Esophagus squamous epithelium (tissue), 4 donors: Measurements from ENCODE around the gene SSR4.

Source experiments
- POLR2A ChIP-seq, 4 donors: fragments of 450-650 bp; IDR thresholded peaks; one replicate each; pipeline ENCODE4 v1.6.1; 2017; ENCODE audit warnings: antibody characterized with exemption in 4 of 4, mild to moderate bottlenecking in 4 of 4, moderate library complexity in 3 of 4
- TF ChIP-seq, protein P1 (sequence below), 6 experiments: fragments of 450-650 bp in 4 of 6; fragments of 200-600 bp in 2 of 6; sonication (generic) in 2 of 6; IDR thresholded peaks; one replicate each; pipeline ENCODE4 v1.5.1; 2016 to 2019; ENCODE audit warnings: antibody characterized with exemption in 6 of 6, mild to moderate bottlenecking in 4 of 6, moderate library complexity in 4 of 6

DNA sequence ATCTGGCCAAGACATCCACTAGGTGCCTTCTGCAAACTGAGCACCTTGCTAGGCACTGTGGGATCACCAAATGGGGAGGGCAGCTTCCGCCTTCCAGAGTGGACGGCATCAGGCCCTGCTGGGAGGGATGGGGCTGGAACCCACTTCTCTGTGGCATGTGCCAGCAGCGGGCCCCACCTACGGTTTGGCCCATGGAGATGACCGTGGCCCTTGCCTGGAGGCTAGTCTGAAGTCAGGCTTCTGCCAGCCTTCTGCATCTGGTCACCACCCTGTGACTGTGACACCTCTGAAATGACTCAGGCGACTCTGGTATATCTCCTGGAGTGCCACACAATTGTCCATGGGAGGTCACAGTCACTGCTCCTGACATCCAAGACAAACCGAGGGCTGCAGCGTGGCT lies 7.2 kb downstream of the SSR4 start:
- TF ChIP-seq, protein P1, sequence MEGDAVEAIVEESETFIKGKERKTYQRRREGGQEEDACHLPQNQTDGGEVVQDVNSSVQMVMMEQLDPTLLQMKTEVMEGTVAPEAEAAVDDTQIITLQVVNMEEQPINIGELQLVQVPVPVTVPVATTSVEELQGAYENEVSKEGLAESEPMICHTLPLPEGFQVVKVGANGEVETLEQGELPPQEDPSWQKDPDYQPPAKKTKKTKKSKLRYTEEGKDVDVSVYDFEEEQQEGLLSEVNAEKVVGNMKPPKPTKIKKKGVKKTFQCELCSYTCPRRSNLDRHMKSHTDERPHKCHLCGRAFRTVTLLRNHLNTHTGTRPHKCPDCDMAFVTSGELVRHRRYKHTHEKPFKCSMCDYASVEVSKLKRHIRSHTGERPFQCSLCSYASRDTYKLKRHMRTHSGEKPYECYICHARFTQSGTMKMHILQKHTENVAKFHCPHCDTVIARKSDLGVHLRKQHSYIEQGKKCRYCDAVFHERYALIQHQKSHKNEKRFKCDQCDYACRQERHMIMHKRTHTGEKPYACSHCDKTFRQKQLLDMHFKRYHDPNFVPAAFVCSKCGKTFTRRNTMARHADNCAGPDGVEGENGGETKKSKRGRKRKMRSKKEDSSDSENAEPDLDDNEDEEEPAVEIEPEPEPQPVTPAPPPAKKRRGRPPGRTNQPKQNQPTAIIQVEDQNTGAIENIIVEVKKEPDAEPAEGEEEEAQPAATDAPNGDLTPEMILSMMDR (IDR thresholded peaks at IDR 0.05): no peak
- TF ChIP-seq POLR2A (IDR thresholded peaks at IDR 0.05): no peak
